Activated naive CD4-positive, alpha-beta T cell treated with anti-CD3 and anti-CD28 coated beads, Interleukin-2, amount 50 U/mL, for 24 hours (primary cell): ENCODE measurements around the gene PODXL2.
A peak's percentile ranks its signal among the peaks of the same experiment; 100 is the strongest.

ENCODE experiments used
- H3K27ac Mint-ChIP-seq: one replicate; pipeline ENCODE4 v1.8.0; 2021; ENCODE audit warnings: mild to moderate bottlenecking, mixed read lengths
- H3K27me3 Mint-ChIP-seq: one replicate; pipeline ENCODE4 v1.8.0; 2021; ENCODE audit warnings: mixed read lengths
- H3K36me3 Mint-ChIP-seq: one replicate; pipeline ENCODE4 v1.8.0; 2021; ENCODE audit warnings: mixed read lengths
- H3K4me1 Mint-ChIP-seq: one replicate; pipeline ENCODE4 v1.8.0; 2021; ENCODE audit warnings: mixed read lengths
- H3K4me3 Mint-ChIP-seq: one replicate; pipeline ENCODE4 v1.8.0; 2021; ENCODE audit warnings: mild to moderate bottlenecking, mixed read lengths
- H3K9me3 Mint-ChIP-seq: one replicate; pipeline ENCODE4 v1.8.0; 2021; ENCODE audit warnings: mixed read lengths

Gene PODXL2, protein sequence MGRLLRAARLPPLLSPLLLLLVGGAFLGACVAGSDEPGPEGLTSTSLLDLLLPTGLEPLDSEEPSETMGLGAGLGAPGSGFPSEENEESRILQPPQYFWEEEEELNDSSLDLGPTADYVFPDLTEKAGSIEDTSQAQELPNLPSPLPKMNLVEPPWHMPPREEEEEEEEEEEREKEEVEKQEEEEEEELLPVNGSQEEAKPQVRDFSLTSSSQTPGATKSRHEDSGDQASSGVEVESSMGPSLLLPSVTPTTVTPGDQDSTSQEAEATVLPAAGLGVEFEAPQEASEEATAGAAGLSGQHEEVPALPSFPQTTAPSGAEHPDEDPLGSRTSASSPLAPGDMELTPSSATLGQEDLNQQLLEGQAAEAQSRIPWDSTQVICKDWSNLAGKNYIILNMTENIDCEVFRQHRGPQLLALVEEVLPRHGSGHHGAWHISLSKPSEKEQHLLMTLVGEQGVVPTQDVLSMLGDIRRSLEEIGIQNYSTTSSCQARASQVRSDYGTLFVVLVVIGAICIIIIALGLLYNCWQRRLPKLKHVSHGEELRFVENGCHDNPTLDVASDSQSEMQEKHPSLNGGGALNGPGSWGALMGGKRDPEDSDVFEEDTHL

DNA sequence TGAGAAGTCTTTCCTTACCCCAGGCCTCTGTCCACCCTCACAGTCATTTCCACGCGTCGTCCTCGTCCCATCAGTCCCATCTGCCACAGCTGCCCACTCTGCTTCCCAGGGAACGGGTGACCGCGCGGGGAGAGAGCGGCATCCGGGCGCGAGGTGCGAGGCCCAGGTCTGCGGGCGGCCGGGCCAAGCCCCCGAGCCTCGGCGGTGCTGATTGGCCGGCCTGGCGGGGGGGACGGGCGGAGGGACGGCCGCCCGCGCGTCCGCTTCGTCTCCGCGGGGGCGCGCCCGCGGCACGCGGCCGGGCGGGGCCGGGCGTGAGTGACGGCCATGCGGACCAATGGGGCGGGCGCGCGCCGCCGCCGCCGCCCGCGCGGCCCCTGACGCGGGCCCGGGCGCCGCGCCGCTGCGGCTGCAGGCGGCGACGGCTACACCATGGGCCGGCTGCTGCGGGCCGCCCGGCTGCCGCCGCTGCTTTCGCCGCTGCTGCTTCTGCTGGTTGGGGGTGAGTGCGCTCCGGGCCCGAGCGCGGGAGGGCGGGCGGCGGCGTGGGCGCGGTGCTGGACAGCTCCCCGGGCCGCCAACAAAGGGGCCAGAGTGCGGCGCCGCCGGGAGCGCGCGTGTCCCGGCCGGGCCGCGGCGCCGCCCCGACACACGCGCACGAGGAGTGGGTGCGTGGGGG is at the start of gene PODXL2:
TSS of gene PODXL2 (plus strand) at position 398 of the 679 bp plus-strand sequence. CDS start at position 433, 35 bp downstream.
- H3K27ac Mint-ChIP-seq: peak within 1 kb of the TSS; percentile 85
- peak within 1 kb of the TSS; percentile 85 for H3K4me3 Mint-ChIP-seq
- H3K27me3 Mint-ChIP-seq: peaks cover 15% of the 10 kb centered on the region
- H3K9me3 Mint-ChIP-seq: no peaks in the 10 kb centered on the region
- peaks cover 30% of the 10 kb centered on the region for H3K4me1 Mint-ChIP-seq
- H3K36me3 Mint-ChIP-seq: peaks cover 2% of the 10 kb centered on the region

DNA sequence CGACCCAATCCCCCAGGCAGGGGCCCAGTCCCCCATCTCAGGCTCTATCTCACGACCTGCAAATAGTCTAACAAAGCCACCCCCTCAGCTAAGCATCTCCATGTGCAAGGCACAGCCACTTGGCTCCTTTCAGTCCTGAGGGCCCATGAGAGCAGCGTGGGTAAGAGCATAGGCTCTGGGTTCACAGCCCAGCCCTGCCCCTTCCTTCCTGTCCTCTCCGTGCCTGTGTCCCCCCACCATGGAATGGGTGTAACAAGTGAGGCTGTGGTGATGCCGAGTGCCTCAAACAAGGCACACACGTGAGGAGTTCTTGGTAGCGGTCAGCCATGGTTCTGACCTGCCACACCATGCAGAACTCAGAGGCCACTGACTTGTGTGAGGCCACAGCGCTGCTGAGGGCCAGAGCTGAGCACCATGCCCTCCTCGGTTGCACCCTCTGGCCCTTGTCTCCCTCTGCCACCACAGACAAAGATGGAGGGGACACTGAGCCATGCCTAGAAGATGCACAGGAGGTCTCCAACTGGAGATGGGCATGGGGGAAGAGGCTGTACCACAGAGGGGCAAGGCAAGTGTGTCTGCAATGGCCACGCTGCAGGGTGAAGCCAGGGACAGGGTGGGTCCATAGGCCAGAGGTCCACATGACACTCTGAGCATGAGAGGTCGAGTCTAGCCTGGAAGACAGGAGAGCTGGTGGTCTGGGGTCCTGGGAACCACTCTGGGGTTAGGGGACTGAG is 48.5 kb upstream of the PODXL2 start:
- Mint-ChIP-seq H3K27ac (peak overlapping the region; percentile 72), H3K36me3 (peaks cover 2% of the 10 kb centered on the region), H3K4me1 (peaks cover 31% of the 10 kb centered on the region), H3K9me3 (no peaks in the 10 kb centered on the region), H3K4me3 (no peak overlapping the region), H3K27me3 (no peaks in the 10 kb centered on the region)

DNA sequence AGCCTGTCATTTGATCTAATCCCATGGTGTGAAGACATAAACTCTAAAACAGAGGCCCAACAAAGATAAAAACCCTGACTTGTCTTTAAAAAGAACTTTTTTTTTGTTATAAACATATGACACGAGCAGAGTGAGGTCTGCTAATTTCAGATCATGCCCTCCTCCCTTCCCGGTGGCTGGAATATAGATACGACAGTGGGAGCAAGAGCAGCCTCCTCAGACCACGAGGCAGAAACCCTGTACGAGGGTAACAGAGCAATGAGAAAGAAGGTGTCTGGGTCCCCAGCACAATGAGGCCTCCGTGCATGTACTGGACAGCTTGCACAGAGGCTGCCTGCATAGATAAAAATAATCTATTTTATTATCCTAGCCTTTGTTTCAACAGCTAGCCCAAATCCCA is 44.3 kb upstream of the PODXL2 start:
- H3K27ac Mint-ChIP-seq: no peak overlapping the region
- H3K27me3 Mint-ChIP-seq: no peaks in the 10 kb centered on the region
- no peak overlapping the region for H3K4me3 Mint-ChIP-seq
- peaks cover 48% of the 10 kb centered on the region for H3K4me1 Mint-ChIP-seq
- no peaks in the 10 kb centered on the region for H3K9me3 Mint-ChIP-seq
- no peaks in the 10 kb centered on the region for H3K36me3 Mint-ChIP-seq

DNA sequence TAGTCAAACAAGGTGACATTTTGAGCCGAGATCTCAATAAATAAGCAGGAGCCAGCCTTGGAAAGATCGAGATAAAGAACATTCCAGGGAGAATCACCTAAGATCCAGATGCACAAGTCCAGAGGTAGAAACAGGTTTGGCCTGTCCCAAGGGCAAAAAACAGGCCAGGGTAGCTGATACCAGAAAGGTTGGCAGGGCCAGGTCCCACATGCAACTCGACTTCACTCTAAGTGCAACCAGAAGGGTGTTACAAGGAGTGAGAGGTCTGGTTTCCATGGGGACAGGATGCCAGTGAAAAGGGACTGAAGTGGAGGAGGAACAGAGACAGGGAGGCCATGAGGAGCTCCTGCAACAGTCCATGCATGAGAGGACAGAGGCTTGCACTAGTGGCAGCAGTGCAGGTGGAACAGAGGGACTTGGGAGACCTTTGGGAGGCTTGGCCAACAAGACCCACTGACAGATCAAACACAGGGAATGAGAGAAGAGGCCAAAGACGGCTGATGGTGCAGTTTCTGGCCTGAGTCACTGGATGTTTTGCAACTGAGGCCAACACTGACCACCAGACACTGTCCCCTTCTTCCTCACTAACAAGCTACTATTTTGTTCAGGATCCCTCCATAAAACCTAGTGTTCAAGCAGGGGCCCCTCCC is 43.7 kb upstream of the PODXL2 start:
- Mint-ChIP-seq H3K4me1 (peaks cover 45% of the 10 kb centered on the region), H3K27ac (peak overlapping the region; percentile 73), H3K27me3 (no peaks in the 10 kb centered on the region), H3K36me3 (no peaks in the 10 kb centered on the region), H3K4me3 (no peak overlapping the region), H3K9me3 (no peaks in the 10 kb centered on the region)

DNA sequence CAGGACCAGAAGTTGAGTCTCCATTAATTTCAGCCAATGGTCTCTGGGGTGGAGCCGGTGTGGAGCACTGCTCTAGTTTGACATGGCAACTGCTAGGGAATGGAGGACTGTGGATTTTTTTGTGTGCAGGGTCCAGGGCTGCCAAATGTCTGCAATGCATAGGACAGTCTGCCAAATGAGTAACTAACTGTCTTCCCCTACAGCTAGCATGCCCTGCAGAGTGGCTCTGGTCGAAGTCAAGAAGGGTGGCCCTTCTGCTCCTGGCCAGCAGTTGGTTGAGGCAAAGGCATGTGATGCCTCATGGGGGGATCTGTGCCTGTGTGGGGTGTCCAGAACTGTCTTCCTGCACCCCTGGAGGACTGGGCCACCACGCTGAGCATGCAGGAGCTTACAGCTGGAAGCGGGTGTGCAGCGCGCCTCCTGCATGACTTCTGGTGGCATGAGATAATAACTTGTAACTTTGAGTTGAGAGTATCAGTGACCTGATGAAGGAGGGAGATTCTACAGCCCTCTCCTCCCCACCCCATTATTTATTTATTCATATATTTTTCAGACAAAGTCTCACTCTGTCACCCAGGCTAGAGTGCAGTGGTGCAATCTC is 43.1 kb upstream of the PODXL2 start:
- Mint-ChIP-seq H3K36me3 (no peaks in the 10 kb centered on the region), H3K27me3 (no peaks in the 10 kb centered on the region), H3K27ac (no peak overlapping the region), H3K4me3 (no peak overlapping the region), H3K4me1 (peaks cover 43% of the 10 kb centered on the region), H3K9me3 (no peaks in the 10 kb centered on the region)

DNA sequence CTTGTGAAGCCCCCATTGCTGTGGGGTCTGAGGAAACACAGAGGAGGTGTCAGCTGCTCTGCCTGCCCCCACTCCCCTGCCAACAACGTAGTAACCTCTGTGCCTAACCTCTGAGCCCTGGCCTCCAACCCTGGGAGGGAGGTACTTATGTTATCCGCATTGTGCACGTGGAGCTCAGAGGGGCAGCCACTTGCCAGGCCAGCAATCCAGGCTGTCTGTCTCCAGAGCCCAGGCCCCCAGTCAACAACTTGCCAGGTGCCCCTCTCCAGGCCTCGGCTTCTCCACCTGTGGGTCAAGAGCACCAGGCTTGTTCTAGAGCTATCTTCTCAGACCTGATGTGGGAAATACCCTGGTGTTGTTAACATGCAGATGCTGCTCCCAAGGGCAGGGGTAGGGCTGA is 41.1 kb upstream of the PODXL2 start:
- Mint-ChIP-seq H3K4me3 (no peak overlapping the region), H3K27ac (no peak overlapping the region), H3K9me3 (no peaks in the 10 kb centered on the region), H3K27me3 (no peaks in the 10 kb centered on the region), H3K4me1 (peaks cover 47% of the 10 kb centered on the region), H3K36me3 (no peaks in the 10 kb centered on the region)

DNA sequence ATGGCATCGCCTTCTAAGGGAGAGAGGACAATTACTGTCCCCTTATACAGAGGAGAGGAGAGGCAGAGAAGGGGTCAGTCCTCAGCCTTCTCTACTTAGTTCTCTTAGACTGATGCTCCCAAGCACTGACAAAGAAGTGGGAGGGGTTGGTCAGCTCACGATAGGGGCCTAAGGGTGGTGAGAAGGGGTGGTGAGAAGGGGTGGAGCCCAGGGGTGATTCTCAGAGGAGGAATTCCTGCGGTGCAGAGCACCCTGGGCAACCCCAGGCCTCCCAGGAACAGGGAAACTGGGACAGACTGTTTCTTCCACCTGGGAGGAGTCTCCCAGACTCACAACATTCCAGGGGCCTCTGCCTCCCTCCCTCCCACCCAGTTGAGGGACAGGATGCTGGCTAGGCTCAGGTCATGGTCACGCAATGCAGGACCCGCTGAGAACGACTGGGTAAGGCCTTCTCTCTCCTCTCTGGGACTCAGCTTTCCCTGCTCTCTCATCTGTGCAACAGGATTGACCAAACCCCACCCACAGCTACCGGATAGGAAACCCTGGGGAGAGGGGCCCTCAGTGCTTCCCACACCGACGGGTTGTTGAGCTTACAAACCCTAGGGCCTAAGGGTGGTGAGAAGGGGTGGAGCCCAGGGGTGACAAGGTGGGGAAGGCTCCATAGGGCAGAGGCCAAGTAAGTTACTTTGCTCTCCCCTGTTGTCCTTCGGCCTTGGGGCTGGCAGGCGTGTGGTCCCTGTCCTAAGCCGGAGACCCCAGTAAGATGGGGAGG is 40.0 kb upstream of the PODXL2 start:
- Mint-ChIP-seq H3K36me3 (no peaks in the 10 kb centered on the region), H3K4me3 (peak overlapping the region; percentile 88), H3K27ac (peak overlapping the region; percentile 30), H3K9me3 (no peaks in the 10 kb centered on the region), H3K27me3 (no peaks in the 10 kb centered on the region), H3K4me1 (peaks cover 47% of the 10 kb centered on the region)

DNA sequence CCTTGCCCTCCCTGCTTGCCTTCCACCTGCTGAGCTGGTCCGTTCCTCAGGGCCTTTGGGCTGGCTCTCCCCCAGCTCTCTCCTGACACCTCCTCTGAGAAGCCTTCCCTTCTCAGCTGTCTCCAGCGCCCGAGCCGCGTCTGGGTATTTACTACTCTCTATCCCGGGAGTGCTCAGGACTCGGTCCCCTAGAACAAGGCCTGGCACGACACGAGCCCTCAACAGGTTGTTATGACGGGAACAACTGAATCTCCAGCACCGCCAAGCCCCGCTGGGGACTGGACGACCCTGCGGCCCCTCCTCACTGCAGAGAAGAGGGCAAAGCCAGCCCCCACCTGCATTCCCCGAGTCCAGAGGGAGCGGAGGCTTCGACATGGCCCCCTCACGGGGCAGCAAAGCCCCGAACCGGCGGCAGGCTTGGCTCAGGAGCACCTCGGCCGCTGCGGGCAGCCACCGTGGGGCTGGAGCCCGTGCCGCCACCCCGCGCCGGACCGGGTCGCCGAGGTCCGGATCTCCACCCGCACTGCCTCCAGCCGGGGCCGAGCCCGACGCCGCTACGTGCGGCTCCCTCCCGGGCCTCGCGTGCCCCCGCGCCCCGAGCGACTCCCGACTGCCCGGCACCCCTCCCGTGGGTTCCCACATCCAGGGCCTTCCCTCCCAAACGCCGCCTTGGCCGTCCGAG is 39.2 kb upstream of the PODXL2 start:
- Mint-ChIP-seq H3K36me3 (no peaks in the 10 kb centered on the region), H3K4me1 (peaks cover 42% of the 10 kb centered on the region), H3K27ac (no peak overlapping the region), H3K4me3 (peak overlapping the region; percentile 88), H3K9me3 (no peaks in the 10 kb centered on the region), H3K27me3 (no peaks in the 10 kb centered on the region)

DNA sequence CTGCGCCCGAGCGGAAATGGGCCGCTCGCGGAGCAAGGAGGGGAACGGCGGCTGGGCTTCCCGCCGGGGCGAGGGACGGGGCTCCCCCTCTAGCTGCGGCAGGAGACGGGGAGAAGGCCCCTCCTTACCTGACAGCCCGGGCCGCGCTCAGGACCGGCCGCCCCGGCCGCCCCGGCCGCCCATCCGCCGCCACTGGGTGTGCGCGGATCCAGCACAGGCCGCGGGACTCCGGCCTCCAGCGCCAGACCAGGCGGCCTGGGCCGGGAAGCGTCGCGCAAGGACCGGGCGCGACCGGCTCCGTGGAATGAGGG is 38.7 kb upstream of the PODXL2 start:
- peak overlapping the region; percentile 94 for H3K4me3 Mint-ChIP-seq
- H3K27me3 Mint-ChIP-seq: no peaks in the 10 kb centered on the region
- no peaks in the 10 kb centered on the region for H3K9me3 Mint-ChIP-seq
- peaks cover 38% of the 10 kb centered on the region for H3K4me1 Mint-ChIP-seq
- no peaks in the 10 kb centered on the region for H3K36me3 Mint-ChIP-seq
- H3K27ac Mint-ChIP-seq: no peak overlapping the region

DNA sequence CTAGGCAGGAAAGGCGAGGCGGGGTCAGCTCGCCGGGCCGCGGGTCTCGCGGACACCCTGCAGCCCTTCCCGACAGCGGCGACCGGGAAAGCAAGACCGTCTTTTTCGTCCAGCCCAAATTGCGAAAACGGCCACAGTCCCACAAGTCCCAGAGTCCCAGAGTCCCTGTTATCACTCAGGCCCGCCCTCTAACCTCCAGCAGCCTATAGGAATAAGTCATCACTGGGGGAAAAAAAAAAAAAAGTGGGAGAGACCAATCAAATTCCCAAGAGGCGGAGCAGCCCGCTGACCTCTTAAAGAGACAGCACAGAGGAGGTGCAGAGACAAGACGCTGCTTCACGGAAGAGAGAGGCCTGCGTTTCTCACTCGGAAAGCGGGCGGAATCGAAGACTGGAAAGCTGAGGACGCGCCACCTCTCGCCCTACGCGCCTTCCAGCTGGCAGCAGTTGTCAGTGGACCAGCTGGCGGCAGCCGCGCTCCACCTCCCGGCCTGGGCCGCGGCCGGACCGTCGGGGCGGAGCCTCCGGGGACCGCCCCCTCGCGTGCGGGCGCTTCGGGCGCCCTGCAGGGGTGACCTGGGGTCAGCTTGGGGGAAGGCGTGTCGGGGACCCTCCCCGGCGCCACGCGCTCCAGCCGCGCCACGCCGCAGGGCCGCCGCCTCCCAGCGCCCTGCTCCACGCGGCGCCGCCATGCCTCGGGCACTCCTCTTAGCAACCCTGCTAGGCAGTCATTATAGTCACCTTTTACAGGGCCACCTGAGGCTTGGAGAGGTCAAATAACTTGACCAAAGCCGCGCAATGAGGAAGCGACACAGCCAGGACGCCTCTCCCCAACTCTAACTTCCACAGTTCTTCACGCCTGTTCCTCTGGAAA is 38.2 kb upstream of the PODXL2 start, which contains the start of gene TPRA1:
TSS of gene TPRA1 (minus strand) at position 141 of the 873 bp plus-strand sequence. CDS start 10,587 bp downstream, outside the sequence.
- H3K27me3 Mint-ChIP-seq: no peaks in the 10 kb centered on the region
- no peaks in the 10 kb centered on the region for H3K9me3 Mint-ChIP-seq

DNA sequence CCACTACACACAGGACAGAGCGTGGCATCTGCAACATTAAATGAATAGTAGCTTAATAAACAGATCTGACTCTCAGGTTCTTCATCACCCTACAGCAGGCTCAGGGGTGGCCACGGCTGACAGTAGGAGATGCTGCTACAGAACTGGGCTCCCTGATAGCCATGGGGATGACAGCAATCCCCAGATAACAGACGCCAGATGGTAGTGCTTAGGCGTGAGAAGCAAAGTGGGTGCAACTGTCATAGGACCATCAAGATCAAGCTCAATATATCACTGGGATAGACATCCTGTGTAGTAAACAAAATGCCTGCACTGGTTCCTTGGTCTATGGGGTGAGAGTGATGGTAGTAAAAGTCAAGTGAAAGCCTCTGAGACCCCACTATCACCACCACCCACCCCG is 35.8 kb upstream of the PODXL2 start:
- Mint-ChIP-seq H3K36me3 (no peaks in the 10 kb centered on the region), H3K27me3 (no peaks in the 10 kb centered on the region), H3K4me3 (no peak overlapping the region), H3K27ac (peak overlapping the region; percentile 55), H3K4me1 (peaks cover 25% of the 10 kb centered on the region), H3K9me3 (no peaks in the 10 kb centered on the region)

More for the DNA sequence above, 38.2 kb upstream of the PODXL2 start, which contains the start of gene TPRA1:
- Mint-ChIP-seq H3K27ac (peak within 1 kb of the TSS; percentile 98), H3K4me3 (peak within 1 kb of the TSS; percentile 94), H3K36me3 (no peaks in the 10 kb centered on the region), H3K4me1 (peaks cover 32% of the 10 kb centered on the region)

DNA sequence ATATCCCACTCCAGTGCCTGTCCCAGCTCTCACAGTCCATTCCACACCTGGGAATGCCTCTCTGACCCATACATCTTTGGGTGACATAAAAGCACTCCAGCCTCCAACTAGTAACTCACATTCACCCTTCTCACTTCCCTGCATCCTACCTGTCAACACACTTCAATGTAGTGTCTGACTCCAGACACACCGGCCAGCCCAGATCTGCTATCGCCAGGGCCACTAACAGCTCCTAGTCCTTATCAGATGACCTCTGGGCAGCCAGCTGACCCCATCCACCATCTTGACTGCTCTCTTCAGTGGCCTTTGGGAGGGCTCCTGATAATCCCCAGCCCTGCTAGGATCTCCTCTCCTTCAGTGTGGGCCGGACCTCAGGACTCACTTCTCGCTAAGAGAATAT is 33.7 kb upstream of the PODXL2 start:
- Mint-ChIP-seq H3K4me3 (no peak overlapping the region), H3K27ac (no peak overlapping the region), H3K4me1 (peaks cover 18% of the 10 kb centered on the region), H3K36me3 (no peaks in the 10 kb centered on the region), H3K27me3 (no peaks in the 10 kb centered on the region), H3K9me3 (no peaks in the 10 kb centered on the region)
